Neural cell (in vitro differentiated cells): ENCODE results near the gene LIPC. TPM values are rescaled to one million over a fixed set of nuclear protein-coding genes. Genes with fewer than 3 reads are reported as not detected.

Experiments used
- H2AFZ ChIP-seq: fragments of 200-600, 300-800 bp; sonication (generic), shearing (Covaris generic); 2 replicates; pipeline ENCODE4 v1.6.0; 2014; ENCODE audit warnings: low read depth, mild to moderate bottlenecking, antibody characterized with exemption, low read length, moderate library complexity
- H3F3A ChIP-seq: fragments of 200-600 bp; shearing (Covaris generic); 2 replicates; pipeline ENCODE4 v1.6.1; 2016; ENCODE audit warnings: mild to moderate bottlenecking, moderate library complexity, mixed read lengths, antibody characterized with exemption, low read length; ENCODE audit not compliant: insufficient read depth, poor library complexity, severe bottlenecking
- H3K27ac ChIP-seq: fragments of 200-600, 300-800 bp; sonication (generic), shearing (Covaris generic); 2 replicates; pipeline ENCODE4 v1.5.1; 2014; ENCODE audit warnings: mild to moderate bottlenecking, low read length, moderate library complexity
- H3K27me3 ChIP-seq: fragments of 300-800, 200-600 bp; sonication (generic), shearing (Covaris generic); 2 replicates; pipeline ENCODE4 v1.6.0; 2014; ENCODE audit warnings: mild to moderate bottlenecking, low read depth, low read length, moderate library complexity; ENCODE audit not compliant: insufficient read depth
- H3K36me3 ChIP-seq: fragments of 300-800, 200-600 bp; sonication (generic), shearing (Covaris generic); 2 replicates; pipeline ENCODE4 v1.5.1; 2014; ENCODE audit warnings: mild to moderate bottlenecking, antibody characterized with exemption, low read length, moderate library complexity; ENCODE audit not compliant: insufficient read depth
- H3K4me2 ChIP-seq: fragments of 300-800, 200-600 bp; sonication (generic), shearing (Covaris generic); 2 replicates; pipeline ENCODE4 v1.6.0; 2014; ENCODE audit warnings: mild to moderate bottlenecking, low read length
- H3K4me3 ChIP-seq: fragments of 300-800, 200-600 bp; sonication (generic), shearing (Covaris generic); 2 replicates; pipeline ENCODE4 v1.5.1; 2014; ENCODE audit warnings: mild to moderate bottlenecking, low read length, moderate library complexity
- H3K79me2 ChIP-seq: fragments of 200-600 bp; shearing (Covaris generic); replicated peaks from 2 replicates; pipeline ENCODE4 v1.6.0; 2014; ENCODE audit warnings: mild to moderate bottlenecking, low read length, moderate library complexity; ENCODE audit not compliant: insufficient read depth
- H3K9ac ChIP-seq: fragments of 300-800, 200-600 bp; sonication (generic), shearing (Covaris generic); 2 replicates; pipeline ENCODE4 v1.6.1; 2016; ENCODE audit warnings: mild to moderate bottlenecking, low read length, mixed read lengths
- H3K9me2 ChIP-seq: fragments of 200-600 bp; shearing (Covaris generic); 2 replicates; pipeline ENCODE4 v1.6.1; 2016; ENCODE audit warnings: mild to moderate bottlenecking, low read length, mixed read lengths; ENCODE audit not compliant: insufficient read depth
- H3K9me3 ChIP-seq: fragments of 200-600, 300-800 bp; sonication (generic), shearing (Covaris generic); 2 replicates; pipeline ENCODE4 v1.6.1; 2016; ENCODE audit warnings: mild to moderate bottlenecking, mixed run types, low read length, moderate library complexity, mixed read lengths
- H4K20me1 ChIP-seq: fragments of 200-600 bp; shearing (Covaris generic); 2 replicates; pipeline ENCODE4 v1.6.1; 2016; ENCODE audit warnings: mild to moderate bottlenecking, mixed run types; ENCODE audit not compliant: insufficient read depth
- CTCF ChIP-seq: fragments of 450-650 bp; IDR thresholded peaks from 2 replicates; pipeline ENCODE4 v1.5.1; 2014; ENCODE audit warnings: antibody characterized with exemption, mild to moderate bottlenecking, moderate library complexity; ENCODE audit not compliant: poor library complexity, severe bottlenecking
- EP300 ChIP-seq: fragments of 450-650 bp; conservative IDR thresholded peaks from 2 replicates; pipeline ENCODE4 v1.6.1; 2014; ENCODE audit warnings: antibody characterized with exemption, mild to moderate bottlenecking, moderate library complexity; ENCODE audit not compliant: poor library complexity, severe bottlenecking
- EZH2 ChIP-seq: fragments of 200-600, 300-800 bp; shearing (Covaris generic), sonication (generic); IDR thresholded peaks from 2 replicates; pipeline ENCODE4 v1.6.1; 2014; ENCODE audit warnings: antibody characterized with exemption, low read length, borderline replicate concordance, mild to moderate bottlenecking; ENCODE audit not compliant: insufficient read depth, poor library complexity, severe bottlenecking
- MXI1 ChIP-seq: fragments of 450-650 bp; conservative IDR thresholded peaks from 2 replicates; pipeline ENCODE4 v1.6.1; 2014; ENCODE audit warnings: antibody characterized with exemption, mild to moderate bottlenecking; ENCODE audit not compliant: poor library complexity, severe bottlenecking
- POLR2AphosphoS5 ChIP-seq: IDR thresholded peaks from 2 replicates; pipeline ENCODE4 v1.6.1; 2012
- RAD21 ChIP-seq: fragments of 450-650 bp; conservative IDR thresholded peaks from 2 replicates; pipeline ENCODE4 v1.6.1; 2014; ENCODE audit warnings: antibody characterized with exemption, mild to moderate bottlenecking, moderate library complexity
- SMC3 ChIP-seq: fragments of 450-650 bp; conservative IDR thresholded peaks from 2 replicates; pipeline ENCODE4 v1.6.1; 2014; ENCODE audit warnings: antibody characterized with exemption, mild to moderate bottlenecking, moderate library complexity; ENCODE audit not compliant: poor library complexity
- TAF1 ChIP-seq: IDR thresholded peaks from 2 replicates; pipeline ENCODE4 v1.6.1; 2012; ENCODE audit warnings: low read depth
- polyA plus RNA-seq: library from polyadenylated mRNA; depleted of rRNA; stranded (reverse); fragments of >200 nt; gene quantifications from 2 replicates; pipeline ENCODE4 v1.2.3, GENCODE V29; 2014
- TF ChIP-seq, protein P1 (sequence below): IDR thresholded peaks from 2 replicates; pipeline ENCODE4 v1.6.1; 2012; ENCODE audit warnings: borderline replicate concordance

LIPC gene
- polyA plus RNA-seq, 1 donor from 2014 or later: not detected

GRCh38 chr15:58525991-58526421 lies 94.2 kb downstream of the LIPC start:
- Histone ChIP-seq H3K36me3 (no peaks in the 10 kb centered on the region), H3F3A (no peaks in the 10 kb centered on the region), H3K79me2 (no peaks in the 10 kb centered on the region), H3K9me3 (no peaks in the 10 kb centered on the region), H3K27me3 (no peaks in the 10 kb centered on the region), H3K9ac (no peak overlapping the region), H4K20me1 (no peaks in the 10 kb centered on the region), H3K27ac (no peak overlapping the region), H3K4me2 (no peak overlapping the region), H3K9me2 (no peaks in the 10 kb centered on the region), H2AFZ (no peak overlapping the region), H3K4me3 (no peak overlapping the region)
- TF ChIP-seq TAF1 (no peak), MXI1 (no peak), SMC3 (no peak), CTCF (no peak), POLR2AphosphoS5 (no peak), EP300 (no peak), EZH2 (no peak), RAD21 (no peak)
- TF ChIP-seq, protein P1, sequence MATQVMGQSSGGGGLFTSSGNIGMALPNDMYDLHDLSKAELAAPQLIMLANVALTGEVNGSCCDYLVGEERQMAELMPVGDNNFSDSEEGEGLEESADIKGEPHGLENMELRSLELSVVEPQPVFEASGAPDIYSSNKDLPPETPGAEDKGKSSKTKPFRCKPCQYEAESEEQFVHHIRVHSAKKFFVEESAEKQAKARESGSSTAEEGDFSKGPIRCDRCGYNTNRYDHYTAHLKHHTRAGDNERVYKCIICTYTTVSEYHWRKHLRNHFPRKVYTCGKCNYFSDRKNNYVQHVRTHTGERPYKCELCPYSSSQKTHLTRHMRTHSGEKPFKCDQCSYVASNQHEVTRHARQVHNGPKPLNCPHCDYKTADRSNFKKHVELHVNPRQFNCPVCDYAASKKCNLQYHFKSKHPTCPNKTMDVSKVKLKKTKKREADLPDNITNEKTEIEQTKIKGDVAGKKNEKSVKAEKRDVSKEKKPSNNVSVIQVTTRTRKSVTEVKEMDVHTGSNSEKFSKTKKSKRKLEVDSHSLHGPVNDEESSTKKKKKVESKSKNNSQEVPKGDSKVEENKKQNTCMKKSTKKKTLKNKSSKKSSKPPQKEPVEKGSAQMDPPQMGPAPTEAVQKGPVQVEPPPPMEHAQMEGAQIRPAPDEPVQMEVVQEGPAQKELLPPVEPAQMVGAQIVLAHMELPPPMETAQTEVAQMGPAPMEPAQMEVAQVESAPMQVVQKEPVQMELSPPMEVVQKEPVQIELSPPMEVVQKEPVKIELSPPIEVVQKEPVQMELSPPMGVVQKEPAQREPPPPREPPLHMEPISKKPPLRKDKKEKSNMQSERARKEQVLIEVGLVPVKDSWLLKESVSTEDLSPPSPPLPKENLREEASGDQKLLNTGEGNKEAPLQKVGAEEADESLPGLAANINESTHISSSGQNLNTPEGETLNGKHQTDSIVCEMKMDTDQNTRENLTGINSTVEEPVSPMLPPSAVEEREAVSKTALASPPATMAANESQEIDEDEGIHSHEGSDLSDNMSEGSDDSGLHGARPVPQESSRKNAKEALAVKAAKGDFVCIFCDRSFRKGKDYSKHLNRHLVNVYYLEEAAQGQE: no peak

GRCh38 chr15:58526647-58527192 lies 94.9 kb downstream of the LIPC start:
- Histone ChIP-seq H3K27ac (no peak overlapping the region), H3K36me3 (no peaks in the 10 kb centered on the region), H3K9me3 (no peaks in the 10 kb centered on the region), H3K27me3 (no peaks in the 10 kb centered on the region), H2AFZ (no peak overlapping the region), H3K9me2 (no peaks in the 10 kb centered on the region), H3K4me2 (no peak overlapping the region), H4K20me1 (no peaks in the 10 kb centered on the region), H3F3A (no peaks in the 10 kb centered on the region), H3K9ac (no peak overlapping the region), H3K79me2 (no peaks in the 10 kb centered on the region), H3K4me3 (no peak overlapping the region)
- no peak for TF ChIP-seq RAD21
- TF ChIP-seq, protein P1: no peak
- no peak for TF ChIP-seq CTCF
- TF ChIP-seq EZH2: no peak
- TF ChIP-seq SMC3: no peak
- TF ChIP-seq POLR2AphosphoS5: no peak
- TF ChIP-seq TAF1: no peak
- no peak for TF ChIP-seq MXI1
